Astrocyte (in vitro differentiated cells and primary cell): Measurements from ENCODE around the gene NUCKS1. TPM values are rescaled to one million over a fixed set of nuclear protein-coding genes. Genes with fewer than 3 reads are reported as not detected.

Experiments used
- DNase-seq: peaks from one replicate; pipeline ENCODE4 v3.0.0-alpha.2; 2010; ENCODE audit warnings: low read depth
- FAIRE-seq: peaks from 2 replicates; lab custom pipeline; 2011; peaks lifted over from hg19 to GRCh38; lab: Jason Lieb, UNC
- H2AFZ ChIP-seq: 2 replicates; pipeline ENCODE4 v1.6.0; 2012; ENCODE audit warnings: low read depth, low read length, inconsistent platforms
- H3K27ac ChIP-seq: 2 replicates; pipeline ENCODE4 v1.5.1; 2011; ENCODE audit warnings: low read depth, low read length, inconsistent platforms
- H3K27me3 ChIP-seq: 2 replicates; pipeline ENCODE4 v1.6.0; 2011; ENCODE audit warnings: low read length, inconsistent platforms; ENCODE audit not compliant: insufficient read depth
- H3K36me3 ChIP-seq: 2 replicates; pipeline ENCODE4 v1.5.1; 2011; ENCODE audit warnings: low read length, inconsistent platforms; ENCODE audit not compliant: insufficient read depth
- H3K4me1 ChIP-seq: 2 replicates; pipeline ENCODE4 v1.5.1; 2011; ENCODE audit warnings: low read length, inconsistent platforms; ENCODE audit not compliant: insufficient read depth
- H3K4me2 ChIP-seq: 2 replicates; pipeline ENCODE4 v1.6.0; 2012; ENCODE audit warnings: low read length, inconsistent platforms
- H3K4me3 ChIP-seq: 2 replicates; pipeline ENCODE4 v1.5.1; 2011; ENCODE audit warnings: low read depth, mild to moderate bottlenecking, low read length, inconsistent platforms; ENCODE audit not compliant: insufficient read depth
- H3K79me2 ChIP-seq: 2 replicates; pipeline ENCODE4 v1.6.0; 2012; ENCODE audit warnings: mild to moderate bottlenecking, low read length, inconsistent platforms; ENCODE audit not compliant: insufficient read depth
- H3K9ac ChIP-seq: 2 replicates; pipeline ENCODE4 v1.6.0; 2012; ENCODE audit warnings: mild to moderate bottlenecking, low read length, inconsistent platforms
- H3K9me3 ChIP-seq: 2 replicates; pipeline ENCODE4 v1.5.1; 2012; ENCODE audit warnings: low read depth, mild to moderate bottlenecking, low read length, inconsistent platforms; ENCODE audit not compliant: insufficient read depth
- H4K20me1 ChIP-seq: 2 replicates; pipeline ENCODE4 v1.6.0; 2012; ENCODE audit warnings: low read length, inconsistent platforms; ENCODE audit not compliant: insufficient read depth
- H3K27ac Mint-ChIP-seq: one replicate; pipeline ENCODE4 v1.8.0; 2021; ENCODE audit warnings: mild to moderate bottlenecking, mixed read lengths; ENCODE audit not compliant: unreplicated experiment
- H3K27me3 Mint-ChIP-seq: one replicate; pipeline ENCODE4 v1.8.0; 2021; ENCODE audit warnings: low read depth, mixed read lengths; ENCODE audit not compliant: unreplicated experiment
- H3K36me3 Mint-ChIP-seq: one replicate; pipeline ENCODE4 v1.8.0; 2021; ENCODE audit warnings: low read depth, mixed read lengths; ENCODE audit not compliant: unreplicated experiment
- H3K4me1 Mint-ChIP-seq: one replicate; pipeline ENCODE4 v1.8.0; 2021; ENCODE audit warnings: low read depth, mixed read lengths; ENCODE audit not compliant: unreplicated experiment
- H3K4me3 Mint-ChIP-seq: one replicate; pipeline ENCODE4 v1.8.0; 2021; ENCODE audit warnings: mild to moderate bottlenecking, moderate library complexity, mixed read lengths; ENCODE audit not compliant: unreplicated experiment
- H3K9me3 Mint-ChIP-seq: one replicate; pipeline ENCODE4 v1.8.0; 2021; ENCODE audit warnings: mild to moderate bottlenecking, mixed read lengths; ENCODE audit not compliant: unreplicated experiment
- CTCF ChIP-seq: IDR thresholded peaks from 2 replicates; pipeline ENCODE4 v1.5.1; 2011; ENCODE audit warnings: low read depth, mild to moderate bottlenecking, inconsistent platforms, low read length, moderate library complexity; ENCODE audit not compliant: insufficient read depth
- EZH2 ChIP-seq: IDR thresholded peaks from 2 replicates; pipeline ENCODE4 v1.6.1; 2012; ENCODE audit warnings: mild to moderate bottlenecking, low read length, inconsistent platforms; ENCODE audit not compliant: insufficient read depth
- total RNA-seq: library from RNA; stranded (reverse); gene quantifications from 2 replicates; pipeline ENCODE4 v1.2.1, GENCODE V29; 2021

NUCKS1 gene
- total RNA-seq, 1 donor from 2014 or later, result 169 TPM

- TF ChIP-seq EZH2 (no peak), CTCF (no peak)
- Histone ChIP-seq H2AFZ (no peak overlapping the region), H3K27me3 (no peaks in the 10 kb centered on the region), H3K27ac (no peak overlapping the region), H3K79me2 (no peaks in the 10 kb centered on the region), H3K4me1 (peaks cover 6% of the 10 kb centered on the region), H4K20me1 (no peaks in the 10 kb centered on the region), H3K4me2 (no peak overlapping the region), H3K9me3 (no peaks in the 10 kb centered on the region), H3K9ac (no peak overlapping the region), H3K4me3 (no peak overlapping the region), H3K36me3 (no peaks in the 10 kb centered on the region)
- FAIRE-seq (no peak), DNase-seq (no peak)
- Mint-ChIP-seq H3K4me3 (peak overlapping the region; percentile 34), H3K9me3 (peaks cover 2% of the 10 kb centered on the region), H3K27ac (no peak overlapping the region), H3K27me3 (no peaks in the 10 kb centered on the region), H3K36me3 (peaks cover 12% of the 10 kb centered on the region), H3K4me1 (peaks cover 12% of the 10 kb centered on the region)
Measured at GRCh38 chr1:205699416-205699815, 50.6 kb downstream of the NUCKS1 start.

- Mint-ChIP-seq H3K27me3 (no peaks in the 10 kb centered on the region), H3K4me3 (no peak overlapping the region), H3K4me1 (peaks cover 12% of the 10 kb centered on the region), H3K36me3 (peaks cover 12% of the 10 kb centered on the region), H3K9me3 (peaks cover 2% of the 10 kb centered on the region), H3K27ac (no peak overlapping the region)
- FAIRE-seq (no peak), DNase-seq (no peak)
- no peak overlapping the region for H3K4me2 ChIP-seq
- H2AFZ ChIP-seq, result no peak overlapping the region
- H3K27ac ChIP-seq, result no peak overlapping the region
- H3K9ac ChIP-seq, result no peak overlapping the region
- no peak for TF ChIP-seq EZH2
- no peak for TF ChIP-seq CTCF
- H3K27me3 ChIP-seq, result no peaks in the 10 kb centered on the region
- no peak overlapping the region for H3K4me3 ChIP-seq
- no peaks in the 10 kb centered on the region for H4K20me1 ChIP-seq
- H3K36me3 ChIP-seq, result no peaks in the 10 kb centered on the region
- no peaks in the 10 kb centered on the region for H3K79me2 ChIP-seq
- no peaks in the 10 kb centered on the region for H3K9me3 ChIP-seq
- peaks cover 6% of the 10 kb centered on the region for H3K4me1 ChIP-seq
Measured at GRCh38 chr1:205698921-205699320, 51.1 kb downstream of the NUCKS1 start.

- H4K20me1 ChIP-seq, result no peaks in the 10 kb centered on the region
- DNase-seq (no peak), FAIRE-seq (no peak)
- Mint-ChIP-seq H3K27me3 (peaks cover 5% of the 10 kb centered on the region), H3K4me3 (no peak overlapping the region), H3K27ac (no peak overlapping the region), H3K4me1 (peaks cover 7% of the 10 kb centered on the region), H3K9me3 (no peaks in the 10 kb centered on the region), H3K36me3 (no peaks in the 10 kb centered on the region)
- H3K9me3 ChIP-seq, result no peaks in the 10 kb centered on the region
- H3K27me3 ChIP-seq, result no peaks in the 10 kb centered on the region
- H3K9ac ChIP-seq, result no peak overlapping the region
- no peak overlapping the region for H3K4me3 ChIP-seq
- no peak for TF ChIP-seq CTCF
- no peaks in the 10 kb centered on the region for H3K36me3 ChIP-seq
- no peaks in the 10 kb centered on the region for H3K4me1 ChIP-seq
- H3K4me2 ChIP-seq, result no peak overlapping the region
- H2AFZ ChIP-seq, result no peak overlapping the region
- H3K27ac ChIP-seq, result no peak overlapping the region
- H3K79me2 ChIP-seq, result no peaks in the 10 kb centered on the region
Measured at GRCh38 chr1:205693421-205693991, 56.5 kb downstream of the NUCKS1 start.
